Stimulated activated CD4-positive, alpha-beta T cell treated with anti-CD3 and anti-CD28 coated beads, Interleukin-15, amount 100 ng/mL, for 24 hours (primary cell): Measurements from ENCODE around the gene RUSC1.

ENCODE experiments used
- DNase-seq: peaks from one replicate; pipeline ENCODE4 v3.0.0-alpha.2; 2020

Gene RUSC1

GRCh38 chr1:155295183-155295941 lies 25.3 kb upstream of the RUSC1 start:
- peak; percentile 14 for DNase-seq

DNA sequence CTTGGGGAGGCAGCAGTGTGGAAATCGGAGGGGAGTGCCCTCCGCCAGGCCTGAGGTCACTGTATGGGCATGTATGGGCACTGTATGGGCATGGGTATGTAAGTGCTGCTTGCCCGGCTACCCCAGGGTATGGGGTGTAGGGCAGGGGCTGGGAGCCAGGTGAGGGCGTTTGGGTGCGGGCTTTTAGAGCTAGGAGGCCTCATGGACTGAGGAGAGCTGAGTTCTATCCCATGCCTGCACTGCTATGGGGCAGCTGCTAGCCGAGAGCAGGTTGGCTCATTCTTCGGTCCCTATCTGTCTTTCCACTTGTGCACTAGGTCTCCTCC lies 24.8 kb upstream of the RUSC1 start:
- DNase-seq: no peak

- no peak for DNase-seq
These were observed 24.0 kb upstream of the RUSC1 start for GRCh38 chr1:155296661-155297060.

DNA sequence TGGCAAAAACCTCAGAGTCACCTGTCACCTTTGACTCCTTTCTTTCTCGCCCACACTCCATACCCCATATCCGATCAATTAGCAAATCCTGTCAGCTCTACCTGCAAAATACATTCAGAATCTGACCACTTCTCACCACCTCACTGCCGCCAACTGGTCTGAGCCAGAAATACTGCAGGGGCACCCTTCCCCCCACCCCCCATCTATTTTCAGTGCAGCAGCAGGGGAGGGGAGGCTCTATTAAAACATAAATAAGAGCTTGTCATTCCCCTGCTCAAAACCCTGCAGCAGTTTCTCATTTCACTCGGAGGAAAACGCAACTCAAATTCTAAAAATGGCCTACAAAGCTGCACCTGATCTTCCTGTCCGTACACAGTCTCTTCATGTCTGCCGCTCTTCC lies 23.3 kb upstream of the RUSC1 start:
- no peak for DNase-seq

DNA sequence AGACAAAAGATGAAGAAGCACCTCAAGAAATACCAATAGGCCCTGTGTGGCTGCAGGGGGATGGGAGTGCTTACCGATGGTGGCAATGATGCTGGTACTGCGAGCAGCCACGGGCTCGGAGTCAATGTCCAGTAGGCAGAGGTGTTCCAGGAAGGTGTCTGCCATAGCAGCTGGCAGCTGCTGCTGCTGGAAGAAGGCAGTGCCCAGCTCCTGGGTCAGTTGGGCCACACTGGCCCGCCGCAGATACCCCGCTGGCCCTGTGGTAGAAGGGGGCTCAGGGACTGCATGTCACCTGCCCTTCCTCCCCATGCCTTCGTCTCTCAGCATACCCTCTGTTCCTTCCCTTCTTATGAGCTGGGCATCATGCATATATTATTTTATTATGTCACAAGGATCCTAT lies 20.7 kb upstream of the RUSC1 start:
- DNase-seq: no peak

- no peak for DNase-seq
These were observed 20.0 kb upstream of the RUSC1 start for GRCh38 chr1:155300553-155301329.

DNA sequence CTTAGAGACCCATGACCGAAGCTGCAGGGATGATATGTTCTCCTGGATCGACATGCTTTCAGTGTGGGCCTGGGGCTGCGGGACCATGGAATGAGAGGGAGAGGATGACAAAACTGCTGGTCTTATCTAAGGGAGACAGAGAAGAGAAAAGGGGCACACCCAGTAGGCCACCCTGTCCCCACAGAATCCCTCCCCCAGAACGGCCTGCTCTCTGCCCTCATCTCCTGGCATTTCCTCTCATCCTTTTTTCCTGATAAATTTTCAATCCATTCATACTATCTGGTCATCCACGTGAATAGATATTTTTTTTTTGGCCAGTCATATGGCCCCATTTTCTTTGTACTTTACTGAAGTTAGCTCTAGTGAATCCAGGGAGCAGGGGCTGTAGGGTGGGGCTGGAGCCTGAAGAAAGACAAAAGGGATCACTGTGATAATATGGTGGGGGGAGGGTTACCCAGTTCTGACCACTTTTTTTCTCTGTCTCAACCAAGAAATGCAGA lies 19.3 kb upstream of the RUSC1 start, which contains the start of gene PKLR:
Gene PKLR (minus strand): TSS at position 97 of the 500 bp plus-strand sequence. CDS start 43 bp downstream, at position 54.
- no peak for DNase-seq

DNA sequence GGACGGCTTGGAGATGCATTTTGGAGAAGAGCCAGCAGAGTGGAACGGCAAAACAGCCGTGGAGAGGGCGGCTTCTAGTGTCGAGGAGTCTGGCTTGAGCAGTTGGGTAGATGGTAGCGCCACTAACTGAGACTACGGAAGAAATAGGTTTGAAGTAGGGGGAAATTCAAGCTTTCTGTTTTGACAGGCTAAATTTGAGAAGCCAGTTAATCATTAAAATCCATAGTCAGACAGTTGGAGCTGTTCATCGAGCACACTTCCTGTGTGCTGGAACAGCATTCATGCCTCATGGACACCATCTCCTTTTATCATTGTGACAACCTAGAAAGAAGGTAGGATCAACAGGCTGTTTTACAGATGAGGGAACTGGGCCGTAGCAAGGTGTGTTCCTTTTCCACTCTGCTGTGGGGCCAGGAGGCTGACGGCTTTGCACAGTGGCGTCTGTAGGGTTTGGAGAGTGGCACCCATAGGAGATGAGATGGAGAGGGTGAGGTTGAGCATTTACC lies 16.1 kb upstream of the RUSC1 start:
- DNase-seq: no peak

- DNase-seq: no peak
These were observed 14.8 kb upstream of the RUSC1 start for GRCh38 chr1:155305881-155306391.

DNA sequence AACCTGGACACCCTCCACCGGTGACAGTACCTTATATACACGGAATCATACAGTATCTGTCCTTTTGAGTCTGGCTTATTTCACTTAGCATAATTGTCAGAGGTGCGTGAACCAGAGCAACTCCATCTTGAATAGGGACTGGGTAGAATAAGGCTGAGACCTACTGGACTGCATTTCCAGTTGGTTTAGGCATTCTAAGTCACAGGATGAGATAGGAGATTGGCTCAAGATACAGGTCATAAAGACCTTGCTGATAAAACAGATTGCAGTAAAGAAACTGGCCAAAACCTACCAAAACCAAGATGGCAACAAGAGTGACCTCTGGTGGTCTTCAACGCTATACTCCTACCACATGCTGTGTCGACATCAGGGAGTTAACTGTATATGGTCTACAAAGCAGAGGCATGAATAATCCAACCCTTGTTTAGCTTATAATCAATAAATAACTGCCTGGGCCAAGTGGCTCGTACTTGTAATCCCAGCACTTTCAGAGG lies 13.4 kb upstream of the RUSC1 start:
- DNase-seq: no peak

- DNase-seq: peak; percentile 98
These were observed 11.9 kb upstream of the RUSC1 start, which contains the start of gene FDPS for GRCh38 chr1:155308493-155309422. TSS of gene FDPS (plus strand) at chr1:155308866. CDS start at chr1:155309790, 924 bp downstream.

GRCh38 chr1:155309423-155310021 lies 11.2 kb upstream of the RUSC1 start:
- no peak for DNase-seq

DNA sequence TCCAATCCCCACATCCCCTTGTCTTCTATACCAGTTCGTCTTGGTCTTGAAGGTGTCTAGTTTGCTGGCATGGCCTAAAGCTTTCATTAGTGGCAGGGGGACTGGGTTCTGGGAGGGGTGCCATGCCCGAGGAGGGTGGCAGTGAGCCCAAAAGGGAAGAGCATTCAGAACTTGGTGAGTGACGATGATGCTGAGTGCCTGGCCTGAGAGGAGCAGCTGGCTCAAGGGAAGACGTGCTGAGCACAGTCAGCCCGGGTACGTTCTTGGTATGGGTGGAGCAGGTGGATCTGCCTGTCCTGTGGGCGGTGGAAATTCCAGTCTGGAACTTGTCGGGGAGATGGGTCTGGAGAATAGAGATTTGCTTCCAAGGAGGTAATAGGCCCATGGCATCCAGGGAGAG lies 7.4 kb upstream of the RUSC1 start:
- DNase-seq: no peak

- DNase-seq: no peak
These were observed 3.8 kb upstream of the RUSC1 start for GRCh38 chr1:155316922-155317321.

DNA sequence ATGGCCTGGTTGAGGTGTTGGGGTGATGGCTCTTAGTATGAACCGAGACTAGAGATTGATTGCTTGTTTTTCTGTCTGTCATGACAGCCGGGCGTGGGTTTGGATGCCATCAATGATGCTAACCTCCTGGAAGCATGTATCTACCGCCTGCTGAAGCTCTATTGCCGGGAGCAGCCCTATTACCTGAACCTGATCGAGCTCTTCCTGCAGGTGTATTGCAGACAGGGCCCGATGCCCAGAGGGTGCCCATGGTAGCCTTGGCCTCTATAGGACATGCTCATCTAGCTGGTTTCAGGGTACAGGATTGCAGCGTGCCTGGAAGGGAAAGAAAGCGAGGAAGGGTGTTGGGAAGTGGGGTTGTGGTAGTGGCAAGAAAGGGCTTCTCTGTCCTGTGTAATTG lies 2.6 kb upstream of the RUSC1 start:
- DNase-seq: no peak

DNA sequence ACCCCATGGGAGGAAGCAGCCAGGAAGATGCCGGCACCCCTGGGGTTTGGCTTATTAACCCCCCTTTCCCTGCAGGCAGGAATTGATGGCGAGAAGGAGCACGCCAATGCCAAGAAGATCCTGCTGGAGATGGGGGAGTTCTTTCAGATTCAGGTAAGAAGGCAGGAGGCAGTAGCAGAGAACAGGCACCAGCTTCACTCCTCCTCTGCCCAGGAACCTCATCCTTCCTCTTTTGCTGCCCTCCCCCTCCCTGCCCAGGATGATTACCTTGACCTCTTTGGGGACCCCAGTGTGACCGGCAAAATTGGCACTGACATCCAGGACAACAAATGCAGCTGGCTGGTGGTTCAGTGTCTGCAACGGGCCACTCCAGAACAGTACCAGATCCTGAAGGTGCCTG lies 1.2 kb upstream of the RUSC1 start:
- no peak for DNase-seq

DNA sequence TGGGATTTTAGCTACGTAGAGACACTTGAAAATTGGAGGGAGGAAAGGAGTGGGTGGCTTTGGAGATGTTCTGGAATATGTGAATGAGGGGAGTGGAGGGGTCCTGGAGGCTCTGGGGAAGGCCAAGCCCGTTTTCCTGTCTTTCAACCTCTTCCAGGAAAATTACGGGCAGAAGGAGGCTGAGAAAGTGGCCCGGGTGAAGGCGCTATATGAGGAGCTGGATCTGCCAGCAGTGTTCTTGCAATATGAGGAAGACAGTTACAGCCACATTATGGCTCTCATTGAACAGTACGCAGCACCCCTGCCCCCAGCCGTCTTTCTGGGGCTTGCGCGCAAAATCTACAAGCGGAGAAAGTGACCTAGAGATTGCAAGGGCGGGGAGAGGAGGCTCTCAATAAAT lies 442 bp upstream of the RUSC1 start:
- DNase-seq: no peak

- no peak for DNase-seq
These were observed 1.2 kb downstream of the RUSC1 start for GRCh38 chr1:155321639-155322503.

DNA sequence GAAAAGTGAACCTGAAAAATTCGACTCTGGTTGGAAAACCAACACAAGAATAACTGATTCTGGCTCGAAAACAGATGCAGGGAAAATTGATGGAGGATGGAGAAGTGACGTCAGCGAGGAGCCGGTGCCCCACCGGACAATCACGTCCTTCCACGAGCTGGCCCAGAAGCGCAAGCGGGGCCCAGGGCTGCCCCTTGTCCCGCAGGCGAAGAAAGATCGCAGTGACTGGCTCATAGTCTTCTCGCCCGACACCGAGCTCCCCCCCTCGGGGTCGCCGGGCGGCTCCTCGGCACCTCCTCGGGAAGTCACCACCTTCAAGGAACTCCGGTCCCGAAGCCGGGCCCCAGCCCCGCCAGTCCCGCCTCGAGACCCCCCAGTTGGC lies 1.9 kb downstream of the RUSC1 start:
- no peak for DNase-seq

DNA sequence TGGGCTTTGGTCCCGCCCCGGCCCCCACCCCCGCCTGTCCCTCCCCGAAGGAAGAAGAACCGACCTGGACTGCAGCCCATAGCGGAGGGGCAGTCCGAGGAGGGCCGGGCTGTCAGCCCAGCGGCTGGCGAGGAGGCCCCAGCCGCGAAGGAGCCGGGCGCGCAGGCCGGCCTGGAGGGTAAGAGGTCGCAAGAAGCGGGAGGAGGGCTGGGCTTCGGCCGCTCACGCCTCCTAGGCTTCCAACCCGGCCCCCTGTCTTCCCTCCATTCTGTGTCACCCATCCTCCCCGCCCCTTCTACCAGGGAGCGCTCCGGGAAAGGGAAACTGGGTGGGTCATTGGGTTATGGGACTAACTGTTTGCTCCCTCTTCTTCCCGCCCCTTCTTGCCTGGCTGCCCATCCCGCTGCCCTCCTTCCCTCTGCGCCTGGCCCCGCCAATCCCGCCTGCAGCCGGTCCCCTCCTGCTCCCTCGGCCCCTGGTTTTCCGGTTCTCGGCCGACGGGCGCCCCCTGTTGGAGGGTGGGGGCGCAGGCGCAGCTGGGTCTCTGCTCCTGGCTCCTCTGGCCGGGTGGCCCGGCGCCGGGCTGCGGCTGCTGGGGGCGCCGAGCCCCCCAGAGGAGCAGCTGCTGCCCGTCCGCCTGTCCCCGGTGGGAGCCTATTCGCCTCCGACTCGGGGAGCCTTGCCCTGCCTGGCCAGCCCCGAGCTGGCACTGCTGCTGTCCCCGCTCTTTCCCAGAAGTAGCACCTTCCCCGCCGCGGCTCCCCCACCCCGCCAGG lies 2.4 kb downstream of the RUSC1 start:
- peak; percentile 91 for DNase-seq
